Measurements from ENCODE around the gene SDK2. TPM values are rescaled to one million over a fixed set of nuclear protein-coding genes. Genes with fewer than 3 reads are reported as not detected.

SDK2 gene
- total RNA-seq, 2 donors from 2014 or later: 0.94 to 2.1 TPM

DNA sequence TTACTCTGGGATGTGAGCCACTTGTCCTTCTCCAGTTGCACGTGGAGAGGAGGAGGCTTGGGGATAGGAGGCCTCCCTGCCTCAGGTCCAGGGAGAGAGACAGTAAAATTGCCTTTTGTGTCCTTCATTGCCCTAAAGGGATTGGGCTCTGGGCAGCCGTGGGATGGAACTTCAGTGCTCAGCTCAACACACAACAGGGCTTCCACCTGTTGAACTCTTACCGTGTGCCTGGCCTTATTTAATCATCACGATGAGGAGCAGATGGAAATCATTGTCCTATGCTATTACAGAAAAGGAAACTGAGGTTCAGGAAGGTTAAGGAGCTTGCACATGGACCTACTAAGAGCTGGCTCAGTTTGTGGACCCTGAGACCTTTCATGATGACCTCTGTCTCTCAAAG, 240.0 kb downstream of the SDK2 start:
- DNase-seq (no peak), ATAC-seq (no peak)
- intact Hi-C loops (cut with DNase I): no loop called here

DNA sequence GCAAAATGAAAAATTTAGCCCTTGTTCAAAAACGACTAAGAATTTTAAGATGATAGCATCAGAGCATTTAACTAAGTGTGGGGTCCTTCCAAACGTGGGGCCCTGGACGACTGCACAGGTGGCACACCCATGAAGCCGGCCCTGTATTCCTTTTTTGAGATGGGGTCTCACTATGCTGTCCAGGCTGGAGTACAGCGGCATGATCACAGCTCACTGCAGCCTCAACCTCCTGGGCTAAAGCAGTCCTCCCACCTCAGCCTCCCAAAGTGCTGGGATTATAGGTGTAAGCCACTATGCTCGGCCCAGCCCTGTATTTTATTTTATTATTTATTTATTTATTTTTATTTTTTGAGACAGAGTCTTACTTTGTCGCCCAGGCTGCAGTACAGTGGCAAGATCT, 241.8 kb downstream of the SDK2 start:
- intact Hi-C loops (cut with DNase I): no loop called here
- ATAC-seq (no peak), DNase-seq (no peak)

DNA sequence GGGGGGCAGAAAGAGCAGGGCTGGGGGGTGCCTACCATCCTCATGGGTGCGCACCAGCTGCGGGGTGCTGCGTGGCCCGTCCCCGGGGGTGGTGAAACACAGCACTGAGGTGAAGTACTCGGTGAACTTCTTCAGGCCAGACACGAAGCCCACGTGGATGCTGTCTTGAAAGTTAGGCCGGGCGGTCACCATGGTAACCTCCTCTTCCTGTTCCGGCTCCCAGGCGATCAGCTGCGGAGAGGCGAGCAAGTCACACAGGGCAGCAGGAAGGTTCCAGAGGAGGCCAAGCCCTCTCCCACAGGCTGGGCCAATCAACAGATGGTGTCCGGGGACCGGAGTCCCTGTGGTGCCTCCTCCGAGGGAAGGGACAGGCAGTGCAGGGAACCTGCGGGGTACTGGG, 242.3 kb downstream of the SDK2 start:
- intact Hi-C loops (cut with DNase I): no loop called here
- DNase-seq: peak; percentile 58
- peak in 1 of 2 donors; percentile 27 for ATAC-seq

DNA sequence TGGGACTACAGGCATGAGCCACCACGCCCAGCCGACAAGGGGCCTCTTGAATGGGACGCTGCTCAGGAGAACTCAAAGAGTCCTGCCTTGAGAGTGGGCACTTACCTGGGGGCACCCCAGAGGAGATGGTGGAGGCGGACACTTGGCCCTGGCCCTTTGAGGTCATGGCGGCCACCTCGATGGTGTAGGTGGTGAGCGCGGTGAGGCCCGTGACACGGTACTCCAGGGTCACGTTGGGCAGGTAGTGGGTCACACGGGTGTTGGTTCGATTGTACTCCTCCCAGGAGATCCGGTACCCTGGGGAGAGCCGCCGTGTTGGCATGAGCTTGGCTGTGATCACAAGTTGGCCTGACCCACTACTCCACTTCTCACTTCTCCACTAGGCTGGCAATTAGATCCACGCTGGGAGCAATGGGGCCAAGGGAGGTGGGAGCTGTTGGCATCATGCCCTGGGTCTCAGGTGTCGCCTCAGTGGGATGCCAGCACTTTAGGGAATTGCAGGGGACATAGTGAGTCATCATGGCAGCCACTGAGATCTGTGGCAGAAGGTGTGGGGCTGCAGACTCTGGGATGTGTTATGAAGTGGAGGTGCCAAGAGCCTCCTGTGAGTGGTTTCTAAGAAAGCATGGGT, 243.2 kb downstream of the SDK2 start:
- no peak for DNase-seq
- no peak for ATAC-seq
- intact Hi-C loops (cut with DNase I): no loop called here

DNA sequence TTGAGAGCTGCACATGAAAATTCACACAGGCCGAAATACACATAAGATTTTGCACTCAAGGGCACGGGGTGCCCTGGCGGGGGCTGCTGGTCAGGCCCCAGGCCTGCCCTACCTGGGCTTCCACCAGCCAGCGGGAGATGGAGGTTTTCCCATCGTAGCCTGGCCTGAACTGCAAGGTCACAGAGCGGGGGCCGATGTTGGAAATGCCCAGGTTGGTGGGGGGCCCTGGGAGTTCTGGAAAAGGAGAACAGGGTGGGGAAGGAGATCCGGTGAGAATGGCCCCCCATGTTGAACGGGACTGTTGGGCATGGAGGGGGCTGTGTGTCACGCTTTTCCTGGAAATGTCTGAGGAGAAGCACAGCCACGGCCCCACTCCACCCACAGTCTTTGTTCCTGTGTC, 245.2 kb downstream of the SDK2 start:
- ATAC-seq (no peak), DNase-seq (no peak)

DNA sequence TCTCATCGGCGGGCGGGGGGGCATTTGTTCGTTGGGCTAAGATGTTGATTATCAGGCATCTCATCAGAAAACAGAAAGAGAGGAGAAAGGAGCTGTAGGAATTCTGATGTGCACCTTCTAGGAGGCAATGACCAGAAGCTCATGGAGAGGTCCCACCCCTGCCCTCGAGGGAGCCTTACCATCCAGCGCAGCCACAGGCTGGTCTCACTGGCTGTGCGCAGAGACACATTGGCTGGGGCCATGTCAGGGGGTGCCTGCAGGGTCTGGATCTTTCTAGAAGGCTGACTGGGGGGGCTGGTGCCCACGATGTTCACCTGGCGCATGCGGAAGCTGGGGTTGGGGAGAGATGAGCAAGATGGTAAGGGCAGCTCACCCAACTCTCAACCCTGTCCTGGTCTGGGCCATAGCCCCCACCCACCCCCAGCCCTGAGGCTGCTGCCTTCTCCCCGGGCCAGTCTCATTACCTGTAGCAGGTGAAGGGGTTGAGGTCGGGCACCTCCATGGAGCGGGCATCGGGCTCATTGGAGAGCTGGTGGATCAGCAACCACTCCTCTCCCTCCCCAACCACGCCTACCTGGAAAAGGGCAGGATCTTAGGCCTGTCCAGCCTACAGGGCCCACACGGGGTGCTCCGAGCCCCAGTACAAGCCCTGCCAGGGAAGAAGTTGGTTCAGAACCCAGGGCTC, 246.2 kb downstream of the SDK2 start:
- no peak for ATAC-seq
- no peak for DNase-seq
- intact Hi-C loops (cut with DNase I): no loop called here

More for the DNA sequence above, 245.2 kb downstream of the SDK2 start:
- intact Hi-C loops (cut with DNase I): no loop called here

DNA sequence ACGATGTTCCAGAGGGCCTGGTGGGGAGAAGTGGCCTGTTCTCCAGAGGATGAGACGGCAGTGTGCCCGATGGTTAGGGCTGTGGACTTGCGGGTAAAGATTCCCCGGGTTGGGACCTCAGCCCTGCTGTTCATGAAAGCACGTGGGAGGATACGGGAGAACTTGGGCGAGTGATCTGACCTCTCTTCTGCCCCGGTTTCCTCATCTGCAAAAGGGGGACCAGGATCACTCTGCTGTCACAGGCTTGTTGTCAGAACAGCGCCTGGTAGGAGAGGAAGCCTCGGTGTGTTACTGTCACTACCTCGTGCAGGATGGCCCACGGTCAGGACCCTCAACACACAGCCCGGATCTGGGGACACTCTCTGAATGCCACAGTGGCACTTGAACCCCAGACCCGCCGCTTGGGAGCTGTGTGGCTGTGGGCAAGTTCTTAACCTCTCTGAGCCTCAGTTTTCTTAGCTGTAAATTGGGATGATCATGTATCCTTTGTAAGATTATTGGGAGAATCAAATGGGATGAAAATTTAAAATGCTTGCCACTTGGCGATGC, 246.9 kb downstream of the SDK2 start:
- intact Hi-C loops (cut with DNase I): no loop called here
- no peak for ATAC-seq
- DNase-seq: no peak

DNA sequence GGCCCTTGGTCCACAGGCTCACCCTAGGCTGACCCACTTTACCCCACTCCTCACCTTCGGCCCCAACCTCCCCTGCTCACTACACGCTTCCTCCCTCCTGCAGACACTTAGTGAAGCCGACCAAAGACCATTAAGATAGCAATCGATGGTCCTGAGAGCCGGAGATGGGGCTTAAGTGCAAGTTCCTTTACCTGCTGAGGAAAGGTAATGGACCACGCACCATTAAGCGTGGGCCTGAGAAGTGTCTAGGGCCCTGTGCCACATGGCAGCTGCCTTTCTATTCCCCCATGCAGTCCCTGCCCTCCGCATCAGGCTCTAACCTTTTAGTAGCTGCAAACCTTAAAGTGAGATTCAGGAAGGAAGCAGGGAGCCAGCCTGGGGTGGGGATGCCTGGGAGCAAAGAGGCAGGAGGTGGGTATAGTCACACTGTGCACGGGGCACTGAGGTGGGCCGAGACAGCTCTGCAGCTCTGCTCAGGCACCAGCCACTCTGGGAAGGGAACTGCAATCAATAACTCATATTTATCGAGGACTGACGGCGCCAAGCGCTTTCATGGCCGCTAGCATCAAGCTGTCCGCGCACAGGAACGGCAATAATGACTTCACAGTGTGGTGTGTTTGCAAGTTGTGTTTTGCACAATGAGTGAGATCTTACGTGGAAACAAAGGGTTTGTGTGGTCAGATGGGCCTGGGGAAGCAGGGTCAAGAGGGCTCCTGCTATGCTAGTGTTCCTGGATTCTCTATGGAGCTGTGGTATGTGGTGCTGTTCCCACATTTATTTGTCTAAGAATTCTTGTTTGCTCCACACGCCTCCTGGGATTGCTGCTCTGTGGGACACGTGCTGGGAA, 247.6 kb downstream of the SDK2 start:
- intact Hi-C loops (cut with DNase I): no loop called here
- no peak for ATAC-seq
- no peak for DNase-seq

DNA sequence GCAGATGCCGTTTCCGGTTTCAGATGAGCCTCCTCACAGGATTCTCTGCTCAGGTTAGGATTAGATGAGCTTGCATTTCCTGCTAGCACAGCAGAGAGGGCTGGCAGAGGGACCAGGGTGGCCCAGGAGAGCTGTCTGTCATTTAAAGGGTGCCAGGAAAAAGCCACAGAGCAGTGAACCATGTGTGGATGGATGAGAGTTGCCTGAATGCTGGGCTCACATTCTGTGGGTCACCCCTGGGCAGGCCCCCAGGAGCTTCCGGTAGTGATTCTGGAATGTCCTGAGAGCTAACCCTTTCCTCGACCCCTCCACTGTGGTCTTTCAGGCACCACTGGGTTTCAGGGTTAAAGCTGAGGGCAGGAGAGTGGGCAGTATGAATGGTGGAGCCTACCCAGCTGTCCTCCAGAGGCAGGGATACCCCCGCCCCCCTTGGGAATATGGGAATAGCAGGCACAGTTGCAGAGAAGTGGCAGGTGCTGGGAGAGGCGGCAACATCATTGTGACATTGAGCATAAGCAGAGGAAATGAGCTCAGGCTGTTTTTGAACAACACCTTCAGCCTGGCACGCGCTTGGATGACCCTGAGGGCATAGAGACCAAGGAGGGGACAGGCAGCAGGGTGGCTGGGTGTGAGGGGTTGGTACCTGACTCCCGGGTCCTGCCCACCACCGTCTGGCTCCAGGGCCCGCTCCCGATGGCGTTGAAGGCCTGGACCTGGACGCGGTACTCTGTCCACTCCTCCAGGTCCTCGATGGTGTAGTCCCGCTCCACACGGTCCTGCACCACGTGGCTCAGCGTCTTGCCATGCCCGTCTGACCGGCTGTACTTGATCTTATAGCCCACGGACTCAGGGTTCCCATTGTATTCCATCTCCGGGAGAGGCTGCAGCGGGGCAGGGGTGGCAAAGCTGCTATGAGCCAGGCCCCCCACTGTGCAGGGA, 249.5 kb downstream of the SDK2 start:
- no peak for ATAC-seq
- DNase-seq: no peak
- intact Hi-C loops (cut with DNase I): no loop called here

DNA sequence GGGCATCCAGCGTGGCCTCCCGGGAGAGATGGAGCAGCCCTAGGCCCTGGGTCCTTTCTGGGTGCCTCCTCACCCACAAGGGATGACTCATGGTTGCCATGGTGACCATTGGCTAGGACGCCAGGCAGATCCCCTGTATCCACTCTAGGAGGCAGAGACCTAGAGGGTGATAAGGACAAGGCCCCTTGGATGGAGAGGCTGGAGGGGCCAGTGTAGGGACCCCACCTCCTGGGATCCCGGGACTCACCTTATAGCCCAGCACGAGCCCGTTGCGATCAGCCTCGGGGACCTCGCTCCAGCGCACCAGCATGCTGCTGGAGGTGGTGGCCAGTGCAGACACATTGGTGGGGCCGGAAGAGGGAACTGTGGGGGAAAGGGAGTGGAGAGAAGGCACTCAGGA, 250.3 kb downstream of the SDK2 start:
- ATAC-seq: no peak
- DNase-seq: no peak
- intact Hi-C loops (cut with DNase I): no loop called here

DNA sequence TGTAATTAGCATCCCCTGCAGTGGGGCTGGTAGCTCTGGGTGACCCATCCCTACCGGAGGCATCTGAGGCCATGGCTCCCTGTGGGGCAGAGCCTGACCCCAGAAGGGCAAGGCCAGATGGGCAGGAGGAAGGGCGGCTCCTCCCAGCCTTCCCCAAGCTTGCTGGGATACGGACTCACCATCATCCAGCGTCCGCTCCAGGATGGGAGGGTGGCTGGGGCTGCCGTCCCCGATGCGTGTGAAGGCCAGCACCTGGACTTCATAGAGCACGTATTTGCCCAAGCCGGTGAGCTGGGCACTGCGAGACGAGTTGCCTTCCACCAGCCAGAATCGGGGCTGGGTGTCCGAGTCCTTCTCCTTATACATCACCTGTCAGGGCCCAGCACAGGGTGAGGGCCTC, 250.9 kb downstream of the SDK2 start:
- DNase-seq (no peak), ATAC-seq (no peak)
- intact Hi-C loops (cut with DNase I): no loop called here

DNA sequence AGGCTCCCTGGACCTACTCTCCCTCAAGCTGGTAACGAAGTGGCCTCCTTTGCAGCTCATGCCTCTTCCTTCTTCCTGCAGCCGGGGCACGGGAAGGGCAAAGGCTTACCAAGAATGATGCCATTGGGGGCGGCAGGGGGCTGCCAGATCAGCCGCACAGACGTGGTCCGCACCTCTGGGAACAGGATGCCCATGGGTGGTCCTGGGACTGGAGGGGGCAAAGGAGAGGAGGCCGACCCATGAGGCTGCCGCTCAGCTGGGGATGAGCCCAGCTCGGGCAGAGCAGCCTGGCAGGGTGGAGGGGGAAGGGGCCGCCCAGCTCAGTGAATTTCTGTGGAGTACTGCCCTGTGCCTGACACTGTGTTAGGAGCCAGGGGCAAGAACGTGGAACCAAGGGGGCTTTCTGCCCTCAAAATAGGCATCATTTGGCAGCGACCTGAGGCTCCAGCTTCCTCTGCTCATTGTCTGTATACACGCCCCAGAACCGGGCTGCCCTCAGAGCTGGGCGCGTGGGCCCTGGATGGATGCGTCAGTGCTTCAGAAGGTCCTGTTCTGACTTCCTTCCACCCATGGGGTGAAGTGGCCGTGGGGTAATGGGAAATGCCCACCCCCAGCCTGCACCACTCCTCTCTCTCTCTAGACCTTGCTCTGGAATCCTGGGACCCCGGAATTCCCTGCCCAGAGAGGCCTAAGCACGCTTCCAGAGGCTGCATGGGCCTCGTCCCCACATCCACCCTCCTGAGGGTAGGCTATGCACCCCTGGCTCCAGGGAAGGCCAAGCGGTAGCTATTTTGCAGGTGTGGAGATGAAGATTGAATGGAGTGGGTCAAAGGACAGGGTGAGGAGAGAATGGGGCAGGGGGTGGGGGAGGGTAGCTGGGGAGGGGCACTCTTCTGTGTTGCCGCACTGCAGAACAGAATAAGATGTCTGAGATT, 252.6 kb downstream of the SDK2 start:
- intact Hi-C loops (cut with DNase I): no loop called here
- DNase-seq: no peak
- ATAC-seq: no peak

DNA sequence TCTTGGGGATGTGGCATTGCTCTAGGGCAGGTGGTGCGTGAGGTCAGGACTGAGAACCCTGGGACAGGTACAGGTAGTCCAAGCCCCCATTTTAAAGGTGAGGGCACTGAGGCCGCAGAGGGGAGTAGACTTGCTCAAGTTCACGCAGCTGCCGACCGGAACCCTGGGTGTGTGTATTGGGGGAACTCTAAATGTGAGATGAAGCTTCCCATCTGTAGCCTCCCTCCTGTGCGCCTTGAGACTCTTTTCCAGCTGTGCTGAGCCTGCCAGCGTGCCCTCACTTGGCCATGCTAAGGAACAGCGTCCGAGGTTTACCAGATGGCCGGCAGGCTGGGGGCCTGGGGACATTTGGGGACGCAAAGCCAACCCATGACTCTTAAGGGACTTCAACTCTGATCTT, 253.4 kb downstream of the SDK2 start:
- DNase-seq (no peak), ATAC-seq (no peak)
- intact Hi-C loops (cut with DNase I): no loop called here

DNA sequence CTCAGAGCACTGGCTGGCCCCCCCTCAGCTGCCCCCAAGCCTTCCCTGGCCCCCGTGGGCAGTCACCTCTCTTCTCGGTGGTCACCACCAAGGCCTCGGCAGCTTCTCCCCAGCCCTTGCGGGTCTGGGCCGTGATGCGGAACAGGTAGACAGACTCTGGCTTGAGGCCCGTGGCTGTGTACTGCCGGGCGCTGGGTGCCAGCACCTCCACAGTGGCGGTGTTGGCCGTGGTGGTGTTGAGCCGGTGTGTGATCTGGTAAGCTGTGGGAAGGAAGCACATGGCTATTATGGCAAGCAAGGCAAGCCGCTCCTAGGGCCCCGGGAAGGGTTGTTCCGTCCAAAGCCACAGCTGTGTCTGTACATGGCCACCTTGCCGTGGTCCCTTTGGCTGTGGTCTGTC, 254.0 kb downstream of the SDK2 start:
- ATAC-seq: no peak
- intact Hi-C loops (cut with DNase I): no loop called here
- no peak for DNase-seq

DNA sequence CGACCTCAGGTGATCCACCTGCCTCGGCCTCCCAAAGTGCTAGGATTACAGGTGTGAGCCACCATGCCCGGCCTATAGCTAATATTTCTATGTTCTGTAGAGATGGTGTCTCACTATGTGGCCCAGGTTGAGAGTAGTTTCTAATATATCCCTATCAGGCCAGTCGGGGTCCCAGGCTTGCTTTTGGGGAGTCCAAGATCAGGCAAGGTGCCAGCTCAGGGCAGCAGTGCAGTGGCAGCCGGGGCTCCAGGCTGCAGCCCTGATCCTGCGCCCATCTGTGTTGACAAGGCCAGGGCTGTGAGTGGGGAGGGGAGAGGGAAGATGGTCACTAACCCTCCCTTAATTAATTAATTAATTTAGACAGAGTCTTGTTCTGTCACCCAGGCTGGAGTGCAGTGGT, 254.8 kb downstream of the SDK2 start:
- DNase-seq (no peak), ATAC-seq (no peak)
- intact Hi-C loops (cut with DNase I): no loop called here

DNA sequence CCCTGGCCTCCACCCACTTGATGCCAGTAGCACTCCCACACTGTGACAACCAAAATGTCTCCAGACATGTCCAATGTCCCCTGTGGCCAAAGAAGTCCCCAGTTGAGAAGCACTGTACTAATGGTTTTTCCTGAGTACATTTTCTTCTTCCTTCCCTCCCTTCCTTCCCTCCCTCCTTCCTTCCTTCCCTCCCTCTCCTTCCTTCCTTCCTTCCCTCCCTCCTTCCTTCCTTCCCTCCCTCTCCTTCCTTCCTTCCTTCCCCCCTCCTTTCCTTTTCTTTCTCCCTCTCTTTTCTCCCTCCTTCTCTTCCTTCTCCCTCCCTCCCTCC, 255.7 kb downstream of the SDK2 start:
- no peak for ATAC-seq
- intact Hi-C loops (cut with DNase I): no loop called here
- no peak for DNase-seq

DNA sequence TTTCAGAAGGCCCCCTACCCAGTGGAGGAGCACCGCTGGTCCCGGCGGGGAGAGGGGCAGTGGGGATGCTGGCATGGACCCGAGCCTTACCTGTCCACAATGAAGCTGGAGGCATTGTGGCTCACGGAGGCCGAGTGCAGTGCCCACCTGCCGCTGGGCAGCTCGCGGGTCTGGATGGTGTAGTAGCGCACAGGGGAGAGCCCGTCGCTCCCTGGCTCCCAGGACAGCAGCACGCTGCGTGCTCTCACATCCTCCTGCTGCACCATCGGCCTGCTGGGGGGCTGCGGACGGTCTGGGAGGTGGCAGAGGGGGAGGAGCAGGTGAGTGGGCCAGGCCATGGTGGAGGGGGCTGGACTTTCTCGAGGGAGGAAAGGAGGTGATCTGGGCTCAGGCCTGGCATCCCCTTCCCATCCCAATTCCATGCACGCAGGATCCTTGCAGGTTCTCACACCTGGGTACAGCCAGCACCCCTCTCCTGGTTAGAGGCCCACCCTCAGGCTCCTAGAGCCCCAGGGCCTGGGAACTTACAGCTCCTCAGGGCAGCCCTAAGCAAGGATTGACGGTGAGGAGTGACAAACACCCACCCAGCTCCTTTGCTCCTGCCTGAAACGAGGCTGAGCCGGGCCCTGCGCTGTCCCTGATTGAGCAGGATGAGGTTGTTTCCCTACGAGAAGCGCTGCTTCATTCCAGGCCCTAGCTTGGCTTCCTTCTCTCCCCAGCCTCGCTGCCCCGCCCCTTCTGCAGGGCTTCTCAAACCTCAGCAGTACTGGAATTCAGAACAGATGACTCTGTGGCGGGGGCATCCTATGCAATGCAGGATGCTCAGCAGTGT, 256.3 kb downstream of the SDK2 start:
- DNase-seq (no peak), ATAC-seq (no peak)
- intact Hi-C loops (cut with DNase I): no loop called here

Measured in left cardiac atrium (tissue), 4 donors.